Activated CD4-positive, alpha-beta T cell treated with anti-CD3 and anti-CD28 coated beads, Interleukin-2, amount 50 U/mL, for 48 hours (primary cell): ENCODE measurements around the gene UQCRHL.

Source experiments
- DNase-seq, 2 experiments: peaks; one replicate each; pipeline ENCODE4 v3.0.0-alpha.2; 2020

Gene UQCRHL

DNA sequence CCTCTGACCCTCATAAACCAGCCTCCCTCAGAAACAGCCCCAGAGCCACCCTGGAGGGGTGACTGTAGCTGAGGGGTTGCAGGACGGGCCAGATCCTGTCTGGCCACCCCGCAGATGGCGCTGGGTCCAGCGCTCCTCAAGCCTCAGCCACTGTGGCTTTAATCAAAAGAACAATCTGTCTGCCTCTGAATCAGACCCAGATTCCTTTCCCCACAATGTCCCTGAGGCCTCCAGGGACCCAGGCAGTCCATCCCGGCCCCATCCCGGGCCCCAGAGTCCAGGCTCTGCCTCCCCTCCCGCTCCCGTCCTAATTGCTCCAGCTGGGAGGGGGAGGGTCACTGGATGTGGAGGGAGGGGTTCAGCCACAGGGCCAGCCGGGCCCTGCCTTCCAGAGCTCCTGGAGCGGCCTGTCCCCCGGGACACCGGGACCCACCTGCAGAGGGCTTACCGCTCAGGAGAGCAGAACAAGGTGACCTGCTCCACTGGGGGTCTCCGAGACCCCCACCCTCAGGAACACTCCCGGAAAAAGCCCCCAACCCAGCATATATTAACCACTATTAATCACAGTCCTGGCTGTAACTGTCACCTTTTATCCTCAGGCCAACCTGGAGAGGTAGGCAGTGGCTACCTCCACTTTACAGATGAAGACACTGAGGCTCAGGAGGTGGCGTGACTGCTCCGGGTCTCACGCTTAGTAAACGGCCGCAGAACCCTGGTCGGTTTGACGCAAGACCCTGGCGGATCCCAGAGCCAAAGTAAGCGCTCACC, 49.7 kb downstream of the UQCRHL start:
- no peak for DNase-seq
